ENCODE results near the gene TRPT1.
"Not testable (repeated sequence)": the region's sequence is repeated elsewhere in the genome, so short reads cannot be mapped to it uniquely, and the experiment has no call there.

TRPT1 gene

DNA sequence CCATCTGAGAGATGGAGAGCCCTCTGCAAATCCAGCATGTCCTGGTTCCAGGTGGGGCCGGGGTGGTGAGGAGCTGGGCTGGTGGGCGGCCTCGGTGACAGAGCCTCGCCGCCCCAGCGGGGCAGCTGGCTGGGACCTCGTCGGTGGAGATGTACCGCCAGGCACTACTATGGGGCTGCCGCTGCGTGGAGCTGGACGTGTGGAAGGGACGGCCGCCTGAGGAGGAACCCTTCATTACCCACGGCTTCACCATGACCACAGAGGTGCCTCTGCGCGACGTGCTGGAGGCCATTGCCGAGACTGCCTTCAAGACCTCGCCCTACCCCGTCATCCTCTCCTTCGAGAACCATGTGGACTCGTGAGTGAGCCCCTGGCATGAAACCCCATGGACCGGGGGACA, 32.4 kb upstream of the TRPT1 start:
- no peak for DNase-seq

DNA sequence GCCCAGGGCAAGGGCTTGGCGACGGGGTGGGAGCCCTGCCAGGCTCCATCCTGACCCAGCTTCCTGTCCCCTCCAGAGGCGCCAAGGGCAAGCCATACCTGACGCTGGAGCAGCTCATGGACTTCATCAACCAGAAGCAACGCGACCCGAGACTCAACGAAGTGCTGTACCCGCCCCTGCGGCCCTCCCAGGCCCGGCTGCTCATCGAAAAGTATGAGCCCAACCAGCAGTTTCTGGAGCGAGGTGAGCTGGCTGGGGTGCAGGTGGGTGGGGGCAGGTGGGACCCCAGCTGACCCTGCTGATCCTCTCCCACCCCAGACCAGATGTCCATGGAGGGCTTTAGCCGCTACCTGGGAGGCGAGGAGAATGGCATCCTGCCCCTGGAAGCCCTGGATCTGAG, 30.3 kb upstream of the TRPT1 start:
- no peak for DNase-seq

DNA sequence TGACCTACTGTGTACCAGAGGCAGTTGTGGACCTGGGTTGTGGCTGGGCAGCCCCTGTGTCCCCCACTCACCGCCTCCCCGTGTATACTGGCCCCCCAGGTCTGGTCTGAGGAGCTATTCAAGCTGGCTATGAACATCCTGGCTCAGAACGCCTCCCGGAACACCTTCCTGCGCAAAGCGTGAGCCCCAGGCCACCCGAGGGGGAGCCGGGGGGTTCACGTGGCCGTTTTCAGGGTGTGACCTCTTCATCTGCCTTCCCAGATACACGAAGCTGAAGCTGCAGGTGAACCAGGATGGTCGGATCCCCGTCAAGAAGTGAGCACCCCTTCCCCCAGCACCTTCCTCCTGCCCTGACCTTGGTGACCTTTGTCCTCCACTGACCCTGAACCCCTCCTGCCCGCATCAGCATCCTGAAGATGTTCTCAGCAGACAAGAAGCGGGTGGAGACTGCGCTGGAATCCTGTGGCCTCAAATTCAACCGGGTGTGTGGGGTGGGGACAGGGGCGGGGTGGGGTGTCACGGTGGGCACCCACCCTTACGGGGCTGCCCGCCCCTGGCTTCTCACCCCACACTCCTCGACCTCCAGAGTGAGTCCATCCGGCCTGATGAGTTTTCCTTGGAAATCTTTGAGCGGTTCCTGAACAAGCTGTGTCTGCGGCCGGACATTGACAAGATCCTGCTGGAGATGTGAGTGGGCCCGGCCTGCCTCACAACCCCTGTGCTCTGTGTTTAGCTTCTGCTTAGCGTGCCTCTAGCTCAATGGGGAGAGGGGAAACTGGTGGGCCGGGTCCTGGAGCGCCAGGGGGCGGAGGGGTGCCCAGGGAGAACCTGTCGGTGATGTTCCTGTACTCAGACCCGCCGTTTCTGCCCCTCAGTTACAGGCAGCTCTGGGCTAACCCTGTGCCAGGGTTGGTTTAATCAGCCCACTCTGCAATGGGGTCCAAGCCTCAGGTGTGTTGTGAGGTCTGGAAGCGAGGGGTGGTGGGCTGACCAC, 29.4 kb upstream of the TRPT1 start:
- DNase-seq: no peak

DNA sequence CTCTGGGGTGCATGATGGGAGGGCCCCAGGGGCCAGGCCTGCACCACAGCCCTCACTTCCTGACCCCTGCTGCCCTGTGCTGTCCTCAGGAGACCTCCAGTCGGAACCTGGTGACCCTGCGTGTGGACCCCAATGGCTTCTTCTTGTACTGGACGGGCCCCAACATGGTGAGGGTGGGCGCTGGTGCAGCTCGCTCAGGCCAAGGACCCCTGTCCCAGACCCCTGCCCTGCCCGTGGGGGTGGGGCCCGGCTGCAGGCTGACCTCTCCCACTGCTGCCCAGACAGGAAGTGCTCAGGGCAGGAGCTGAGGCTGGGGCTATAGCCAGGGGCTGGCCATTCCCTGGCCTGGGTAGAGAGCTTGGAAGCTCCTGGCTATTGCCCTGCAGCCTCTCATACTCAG, 28.3 kb upstream of the TRPT1 start:
- no peak for DNase-seq

DNA sequence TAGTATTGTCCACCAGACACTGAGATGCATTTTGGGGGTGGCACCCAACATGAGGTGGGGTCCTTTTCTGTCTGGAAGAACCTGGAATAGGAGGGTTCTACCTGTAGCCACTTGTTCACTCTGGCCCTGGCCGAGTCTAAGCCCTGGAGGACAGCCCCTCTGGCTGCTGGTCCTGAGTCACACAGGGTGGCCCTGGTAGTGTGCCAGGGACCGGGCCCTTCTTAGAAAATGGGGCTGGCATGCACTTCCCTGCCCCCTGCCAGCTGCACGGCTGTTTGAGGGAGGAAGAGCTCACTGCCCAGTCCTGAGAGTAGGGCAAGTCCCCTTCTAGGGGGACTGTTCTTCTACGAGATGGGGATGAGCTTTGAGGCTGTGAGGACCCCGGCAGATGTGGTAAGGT, 27.5 kb upstream of the TRPT1 start:
- DNase-seq: no peak

DNA sequence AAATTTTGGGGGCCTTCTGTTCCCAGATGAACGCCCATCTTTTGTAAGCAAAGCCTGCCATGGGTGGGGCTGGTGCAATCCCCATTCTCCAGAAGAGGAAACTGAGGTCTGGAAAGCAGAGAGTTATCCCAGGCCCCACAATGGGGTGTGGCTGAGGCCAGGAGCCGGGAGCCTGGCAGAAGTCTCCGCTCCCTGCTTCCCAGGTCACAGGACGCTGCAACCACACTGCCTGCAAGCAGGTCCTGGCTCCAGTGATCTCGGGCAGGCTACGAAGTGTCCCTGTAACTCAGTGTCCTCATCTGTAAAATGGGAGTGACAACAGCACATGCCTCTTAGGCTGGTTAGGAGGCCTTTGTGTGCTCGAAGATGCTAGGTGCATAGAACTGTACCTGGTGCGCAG, 27.1 kb upstream of the TRPT1 start:
- no peak for DNase-seq

DNA sequence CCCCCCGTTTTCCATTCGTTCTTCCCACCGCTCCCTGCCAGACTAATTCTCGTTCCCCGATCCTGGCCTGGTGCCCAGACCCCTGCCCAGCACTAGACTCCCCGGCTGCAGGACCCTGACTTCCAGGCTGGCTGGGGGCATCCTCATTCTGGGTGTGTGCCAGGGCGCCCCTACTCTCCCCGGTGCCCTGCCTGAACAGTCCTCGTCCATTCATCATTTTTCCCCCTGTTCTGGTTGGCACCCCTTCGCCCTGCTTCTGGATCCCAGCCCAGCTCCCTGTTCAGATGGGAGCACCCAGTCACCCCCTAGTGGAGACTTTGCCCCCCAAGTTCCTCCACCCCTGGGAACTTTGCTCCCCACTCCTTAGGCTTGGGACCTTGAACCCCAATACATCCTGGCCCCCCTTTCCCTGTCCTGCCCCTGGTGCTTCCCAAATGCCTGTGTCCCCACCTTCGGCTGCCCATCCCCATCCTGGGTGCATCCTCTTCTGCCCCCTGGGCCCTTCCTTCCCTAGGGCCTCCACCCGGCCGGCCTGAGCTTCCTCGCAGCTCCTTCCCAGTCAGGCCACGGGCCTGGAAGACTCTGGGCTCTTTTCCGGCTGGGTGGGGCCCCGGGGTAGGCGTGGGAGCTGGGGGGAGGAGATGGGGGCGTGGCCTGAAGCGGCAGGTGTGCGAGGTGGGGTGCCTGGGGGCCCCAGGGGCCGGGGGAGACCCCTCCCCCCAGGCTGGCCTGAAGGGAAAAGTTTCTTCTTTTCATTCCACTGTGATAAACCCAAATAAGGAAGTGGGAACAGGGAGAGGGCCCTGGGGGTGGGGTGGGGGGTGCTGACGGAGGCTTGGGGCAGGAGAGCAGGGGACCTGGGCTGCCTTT, 26.3 kb upstream of the TRPT1 start:
- DNase-seq: no peak

DNA sequence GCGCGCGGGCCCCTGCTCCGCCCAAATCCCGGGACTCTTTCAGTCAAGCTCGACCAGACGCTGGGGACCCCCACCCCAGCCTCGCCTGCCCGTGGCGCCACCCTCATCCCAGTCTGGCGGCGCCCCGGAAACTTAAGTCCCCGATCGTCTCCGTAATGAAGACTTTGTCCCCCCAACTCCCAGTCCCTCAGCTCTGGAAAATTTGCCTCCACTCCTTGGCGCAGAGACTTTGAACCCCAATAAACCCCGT, 25.7 kb upstream of the TRPT1 start:
- no peak for DNase-seq

DNA sequence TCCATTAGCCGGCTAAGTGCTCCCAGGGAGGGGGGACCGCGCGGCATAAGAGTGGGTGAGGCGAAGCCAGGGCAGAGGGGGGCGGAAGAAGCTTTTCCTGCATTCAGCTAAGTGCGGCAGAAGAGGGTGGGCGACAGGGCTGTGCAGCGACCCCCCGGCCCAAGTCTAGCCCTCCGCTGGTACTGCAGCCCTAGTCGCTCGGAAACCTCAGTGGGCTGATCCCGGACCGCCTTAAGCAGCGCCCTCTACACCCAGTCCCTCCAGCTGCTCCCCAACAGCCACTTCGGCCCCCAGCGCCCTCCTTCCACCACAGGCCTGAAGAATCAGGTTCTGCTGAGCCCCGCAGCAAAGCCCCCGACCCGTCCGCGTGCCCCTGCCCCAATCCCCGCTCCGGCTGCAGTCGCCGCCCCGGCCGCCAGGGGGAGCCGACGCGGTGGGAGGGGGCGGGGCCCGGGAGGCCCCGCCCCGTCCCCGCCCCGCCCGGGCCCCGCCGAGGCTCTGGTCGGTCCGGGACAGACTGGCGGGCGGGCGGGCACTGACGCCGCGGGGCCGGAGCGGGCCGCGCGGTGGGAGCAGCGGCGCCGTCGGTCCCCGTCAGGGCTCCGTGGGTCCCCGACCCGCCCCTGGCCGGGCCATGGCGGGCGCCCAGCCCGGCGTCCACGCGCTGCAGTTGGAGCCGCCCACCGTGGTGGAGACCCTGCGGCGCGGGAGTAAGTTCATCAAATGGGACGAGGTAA, 25.2 kb upstream of the TRPT1 start, which contains the start of gene PLCB3:
Gene PLCB3 (plus strand): TSS at position 515 of the 737 bp plus-strand sequence. CDS start 120 bp downstream, at position 635.
- no peak for DNase-seq

DNA sequence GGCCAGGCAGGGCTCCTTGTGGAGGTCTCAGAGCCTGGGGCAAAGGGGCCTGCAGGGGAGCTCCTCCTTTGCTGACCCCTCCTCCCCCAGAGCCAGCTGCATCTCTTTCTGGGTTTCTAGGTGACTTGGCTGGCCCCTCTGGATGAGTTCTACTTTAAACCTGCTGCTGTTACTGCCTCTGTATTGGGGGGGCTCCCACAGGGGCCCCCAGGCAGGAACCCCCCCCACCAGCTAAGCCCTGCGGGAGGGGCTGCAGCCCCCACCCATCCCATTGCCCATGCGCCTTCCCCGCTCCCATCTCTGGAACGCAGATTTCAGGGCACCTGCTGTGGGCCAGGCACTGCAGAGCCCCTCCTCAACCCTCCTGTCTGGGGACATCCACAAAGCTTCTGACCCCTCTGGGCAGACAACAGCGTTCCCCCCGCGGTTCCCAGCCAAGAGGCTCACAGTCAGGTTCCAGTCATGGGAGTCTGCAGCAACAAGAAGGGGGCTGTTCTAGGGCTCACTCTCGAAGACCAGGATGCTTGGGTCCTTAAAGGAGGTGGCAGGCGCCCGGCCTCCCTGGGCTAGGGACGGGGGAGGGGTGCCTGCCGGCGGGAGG, 24.5 kb upstream of the TRPT1 start:
- no peak for DNase-seq

DNA sequence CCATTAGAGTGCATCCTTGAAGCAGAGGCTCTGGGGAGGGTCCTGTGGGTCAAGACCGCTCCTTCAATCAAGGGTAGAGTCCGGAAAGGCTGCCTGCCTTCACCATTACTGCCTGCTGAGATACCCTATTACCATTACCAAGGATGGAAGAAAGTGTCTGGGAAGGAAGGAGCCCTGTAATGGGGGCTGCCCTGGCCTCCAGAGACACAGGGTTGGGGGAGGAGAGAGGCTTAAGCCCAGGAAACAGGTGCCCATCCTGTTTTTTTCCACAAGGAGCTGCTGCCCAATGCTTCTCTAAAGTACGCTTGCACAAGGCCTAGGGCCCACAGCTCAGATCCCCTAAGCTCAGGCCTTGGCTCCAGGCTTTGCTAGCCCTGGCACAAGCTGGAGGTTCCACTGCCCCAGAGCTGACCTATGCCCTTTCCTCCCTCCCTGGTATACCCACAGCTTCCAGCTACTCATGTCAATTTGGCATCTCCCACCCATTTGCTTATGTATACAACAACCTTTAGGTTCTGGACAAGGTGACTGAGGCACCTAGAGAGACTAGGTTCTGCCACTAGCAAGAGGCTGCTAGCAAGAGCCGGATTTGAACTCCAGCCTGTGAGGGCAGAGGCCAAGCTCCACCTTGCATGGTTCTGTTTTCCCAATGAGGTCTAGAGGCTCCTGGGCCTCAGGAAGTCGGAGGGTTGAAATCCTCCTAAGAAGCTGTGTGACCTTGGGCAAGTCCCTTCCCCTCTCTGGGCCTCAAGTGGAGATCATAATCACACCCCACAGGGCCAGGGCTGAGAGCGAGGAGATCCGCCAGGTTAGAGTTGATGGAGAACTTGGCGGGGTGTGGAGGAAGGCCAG, 23.8 kb upstream of the TRPT1 start:
- no peak for DNase-seq

DNA sequence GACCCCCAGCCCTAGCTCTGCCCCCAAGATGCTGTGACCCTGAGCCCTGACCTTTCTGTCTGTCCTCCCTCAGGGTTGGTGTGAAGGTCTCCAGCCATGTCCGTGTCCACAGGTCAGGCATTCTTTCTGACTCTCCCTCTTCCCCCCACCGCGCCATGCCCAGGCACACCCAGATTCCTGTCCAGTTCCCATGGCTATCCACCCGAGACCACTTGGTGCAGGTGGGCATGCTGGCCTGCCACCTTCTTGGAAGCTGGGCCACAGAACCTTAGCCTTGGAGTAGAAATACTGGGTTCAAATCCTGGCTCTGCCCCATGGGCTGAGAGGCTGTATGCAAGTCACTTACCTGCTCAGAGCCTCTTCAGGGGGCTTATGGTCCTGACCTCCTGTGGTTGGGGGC, 23.1 kb upstream of the TRPT1 start:
- no peak for DNase-seq

DNA sequence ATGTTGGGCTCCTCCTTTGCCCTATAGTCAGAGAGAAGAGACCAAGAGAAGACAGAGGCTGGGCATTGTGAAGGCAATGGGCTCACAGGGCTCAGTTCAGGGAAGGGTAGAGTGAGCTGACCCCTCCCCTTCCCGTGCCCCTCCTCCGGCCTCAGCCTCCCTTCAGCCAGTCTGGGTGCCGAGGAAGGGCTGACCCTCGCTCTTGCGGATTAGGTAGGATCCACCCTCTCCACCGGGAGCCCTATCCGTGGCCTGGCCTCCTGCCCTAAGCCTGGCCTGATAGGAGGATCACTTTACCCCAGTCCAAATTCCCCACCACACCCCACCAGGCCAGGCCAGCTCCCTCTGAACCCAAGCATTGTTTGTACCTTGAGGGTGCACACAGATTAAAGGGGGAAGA, 22.6 kb upstream of the TRPT1 start:
- no peak for DNase-seq

DNA sequence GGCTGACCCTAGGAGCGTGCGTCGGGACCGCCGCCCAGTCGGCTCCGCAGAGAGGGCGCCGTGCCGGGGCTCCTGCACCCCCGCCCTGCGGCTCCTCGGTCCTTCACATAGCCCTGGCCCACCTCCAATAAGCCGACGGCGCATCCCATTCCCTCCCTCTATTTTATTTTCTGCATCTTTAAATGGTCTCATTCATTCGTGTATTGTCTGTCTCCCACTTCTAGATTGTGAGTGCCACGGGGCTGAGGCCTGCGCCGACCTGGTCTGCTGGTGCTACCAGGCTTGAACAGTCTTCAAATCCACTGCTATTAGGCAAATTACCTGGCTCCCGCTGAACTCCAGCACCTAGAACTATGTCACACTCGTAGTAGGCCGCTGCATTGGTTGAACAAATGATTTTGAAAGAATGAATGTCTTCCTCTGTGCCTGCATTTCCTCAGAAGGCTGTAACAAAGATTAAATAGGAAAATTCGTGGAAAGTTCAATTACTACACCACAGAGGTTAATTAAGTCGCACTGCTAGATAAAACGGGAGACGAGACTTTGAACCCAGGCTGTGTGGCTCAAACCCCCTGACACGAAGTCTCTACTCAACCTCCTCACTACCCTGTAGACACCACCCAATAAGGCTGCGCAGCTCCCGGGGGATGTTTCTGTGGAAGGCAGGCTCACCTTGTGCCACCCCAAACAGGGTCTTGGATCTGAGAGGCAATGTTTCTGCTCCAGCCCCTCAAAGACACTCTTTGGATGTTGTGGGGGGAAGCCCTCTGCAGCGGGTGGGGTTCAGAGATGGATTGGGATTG, 21.9 kb upstream of the TRPT1 start:
- no peak for DNase-seq

DNA sequence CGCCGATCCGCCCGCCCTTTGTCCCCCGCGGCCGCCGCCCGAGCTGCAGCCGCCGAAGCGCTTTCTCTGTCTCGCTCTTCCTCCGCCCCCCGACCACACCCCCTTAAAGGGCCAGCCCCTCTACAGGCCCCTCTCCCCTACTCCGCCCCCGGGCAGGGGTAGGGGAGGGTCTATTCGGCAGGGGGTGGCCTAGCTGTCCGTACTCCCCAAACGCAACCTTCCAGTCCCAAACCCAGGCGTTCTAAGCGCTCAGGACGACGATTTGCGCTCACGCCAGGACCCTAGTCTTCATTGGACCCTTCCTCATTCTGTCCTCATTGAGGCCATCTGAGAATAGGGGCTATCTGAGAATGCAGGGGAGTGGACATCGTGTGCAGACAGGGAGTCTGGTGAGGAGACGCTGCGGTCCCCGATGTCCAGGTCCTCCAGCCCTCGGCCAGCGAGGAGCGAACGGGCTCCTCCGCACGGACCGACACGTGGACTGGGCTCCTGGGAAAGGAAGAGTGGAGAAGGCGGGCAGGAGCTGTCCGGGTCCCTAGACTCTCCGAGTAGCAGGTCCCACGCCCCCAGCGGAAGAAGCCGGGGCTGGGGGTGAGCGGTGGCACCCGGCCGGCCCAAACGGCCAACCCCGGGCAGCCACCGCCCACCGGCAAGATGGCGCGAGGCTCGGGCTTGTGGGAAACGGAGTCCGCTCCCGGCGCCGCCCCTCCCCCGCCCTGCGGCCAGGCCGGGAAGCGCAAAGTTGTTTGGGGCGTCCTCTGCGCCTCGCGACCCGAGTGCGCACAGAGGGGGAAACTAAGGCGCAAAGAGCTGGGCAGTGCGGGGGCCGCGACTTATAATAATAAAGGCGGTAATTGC, 21.1 kb upstream of the TRPT1 start, which contains the start of gene PPP1R14B:
Gene PPP1R14B (minus strand): TSS at position 73 of the 858 bp plus-strand sequence. CDS start 270 bp downstream, outside the sequence.
- DNase-seq: peak; percentile 46

DNA sequence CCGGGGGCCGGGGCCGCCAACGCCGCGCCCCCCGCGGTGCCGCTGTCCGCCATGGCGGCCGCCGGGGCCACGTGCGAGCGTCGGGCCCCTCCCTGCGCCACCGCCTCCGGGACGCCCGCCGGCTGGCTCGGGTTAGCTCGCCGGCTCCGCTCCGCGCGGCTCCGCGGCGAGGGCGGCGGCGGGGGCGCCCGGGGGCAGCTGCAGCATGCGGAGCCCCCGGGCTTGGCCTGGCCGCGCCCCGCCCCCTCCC, 20.6 kb upstream of the TRPT1 start:
- DNase-seq: not testable (repeated sequence)

DNA sequence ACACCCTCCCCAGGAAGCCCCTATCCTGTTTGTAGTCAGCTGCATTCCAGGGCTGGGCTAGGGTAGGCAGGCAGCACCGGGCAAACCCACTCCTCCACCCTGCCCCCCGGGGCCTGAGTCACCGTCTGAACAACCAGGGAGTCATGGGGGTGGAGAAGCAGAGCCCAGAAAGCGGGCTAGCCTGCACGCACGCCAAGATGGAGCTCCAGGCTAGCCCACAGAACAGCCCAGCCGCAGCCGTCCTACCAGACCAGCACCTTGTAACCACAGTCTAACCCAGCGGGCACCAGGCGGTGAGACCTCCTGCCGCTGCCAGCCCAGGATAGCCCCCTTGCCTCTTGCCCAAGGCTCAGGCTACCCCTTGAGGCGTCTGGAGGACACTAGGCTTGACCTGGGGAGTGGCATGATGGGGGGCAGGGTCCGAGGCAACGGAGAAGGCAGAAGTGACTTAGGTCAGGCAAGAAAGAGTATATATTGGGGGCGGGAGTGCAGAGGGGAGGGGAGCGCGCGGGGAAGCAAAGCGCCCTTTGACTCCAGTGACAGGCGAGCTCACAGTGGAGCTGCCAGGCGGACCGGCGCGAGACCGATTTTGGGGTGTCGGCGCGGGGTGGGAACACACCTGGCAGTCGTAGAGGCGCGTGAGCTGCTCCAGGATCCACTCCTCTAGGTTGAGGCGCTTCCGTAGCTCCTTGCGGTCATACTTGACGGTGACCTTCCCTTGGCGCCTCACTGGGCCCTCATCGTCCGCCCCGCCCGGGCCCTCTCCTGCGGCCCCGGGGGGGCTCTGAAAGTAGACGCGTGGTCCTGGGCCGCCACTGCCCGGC, 20.0 kb upstream of the TRPT1 start:
- no peak for DNase-seq

DNA sequence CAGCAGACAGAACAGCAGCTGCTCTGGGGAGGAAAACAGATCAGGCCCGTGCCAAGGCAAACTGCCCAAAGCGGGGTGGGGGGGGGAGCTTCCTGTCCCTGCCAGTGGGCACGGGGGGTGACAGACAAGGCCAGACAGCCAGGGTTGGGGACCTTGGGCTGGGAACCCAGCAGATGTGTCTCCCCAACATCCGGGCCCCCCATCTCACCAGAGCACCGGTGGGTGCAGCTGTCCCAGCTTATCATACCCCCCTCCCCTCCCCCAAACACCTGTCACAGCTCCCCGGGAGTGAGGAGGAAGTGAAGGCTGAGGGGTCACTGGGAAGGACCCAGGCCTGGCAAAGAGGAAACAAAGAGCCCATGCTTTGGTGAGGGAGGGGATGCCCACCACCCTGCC, 19.4 kb upstream of the TRPT1 start:
- no peak for DNase-seq

DNA sequence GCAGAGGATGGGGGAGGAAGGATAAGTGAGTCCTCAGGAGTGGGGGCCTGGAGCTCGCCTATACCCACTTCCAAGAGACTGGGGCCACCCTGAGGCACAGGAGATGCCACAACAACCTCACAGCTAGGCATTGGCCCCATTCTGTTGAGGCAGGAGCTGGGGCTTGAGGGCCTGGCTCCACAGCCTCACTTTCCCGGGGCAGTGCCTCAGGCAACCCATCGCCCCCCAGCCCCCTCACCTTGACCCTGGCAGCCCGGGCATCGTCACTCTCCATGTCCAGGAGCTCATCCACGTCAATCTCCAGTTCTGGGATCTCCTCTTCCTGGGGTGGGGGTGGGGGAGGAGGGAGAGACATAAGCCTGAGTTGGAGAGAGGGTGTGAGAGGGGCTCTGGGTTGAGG, 19.0 kb upstream of the TRPT1 start:
- no peak for DNase-seq
